Panc1 (cell line): ENCODE data around the gene IL22RA1. TPM values are rescaled to one million over a fixed set of nuclear protein-coding genes. Genes with fewer than 3 reads are reported as not detected.

Experiments used
- ATAC-seq: fragments of 200-7000 bp; cut with Tn5 transposase; 2 replicates; pipeline ENCODE4 v1.9.1; 2020; ENCODE audit warnings: mild to moderate bottlenecking, moderate library complexity
- BruUV-seq: library from RNA; stranded (reverse); fragments of 400-500 nt; replicated peaks from 2 replicates; lab custom pipeline; 2021; lab: Mats Ljungman, UMichigan
- CTCF ChIA-PET: fragments of 300-600 bp; sonication (Branson Sonifier 250); formaldehyde crosslinking; loops from one replicate; lab custom pipeline; 2022; ENCODE audit warnings: antibody characterized with exemption; lab: Charles Lee
- POLR2A ChIA-PET: fragments of 300-600 bp; sonication (Branson Sonifier 250); formaldehyde crosslinking; loops from one replicate; lab custom pipeline; 2022; ENCODE audit warnings: antibody characterized with exemption; lab: Charles Lee
- DNase-seq: peaks from one replicate; pipeline ENCODE4 v3.0.0-alpha.2; 2010; ENCODE audit warnings: low read depth, low spot score
- H3K27ac ChIP-seq: 2 replicates; pipeline ENCODE4 v1.5.1; 2011; ENCODE audit warnings: mild to moderate bottlenecking, low read length, inconsistent platforms
- H3K27me3 ChIP-seq: fragments of 200-500 bp; sonication (Bioruptor generic); 2 replicates; pipeline ENCODE4 v1.6.0; 2014; ENCODE audit warnings: low read length, inconsistent platforms; ENCODE audit not compliant: control insufficient read depth, insufficient read depth
- H3K36me3 ChIP-seq: fragments of 200-500 bp; sonication (Bioruptor generic); 2 replicates; pipeline ENCODE4 v1.5.1; 2014; ENCODE audit warnings: inconsistent platforms, mild to moderate bottlenecking, low read length, moderate library complexity; ENCODE audit not compliant: control insufficient read depth, insufficient read depth
- H3K4me1 ChIP-seq: 2 replicates; pipeline ENCODE4 v1.5.1; 2011; ENCODE audit warnings: inconsistent platforms, mild to moderate bottlenecking, low read length, moderate library complexity; ENCODE audit not compliant: control insufficient read depth, insufficient read depth
- H3K4me3 ChIP-seq, 2 experiments: 2 replicates each; pipeline ENCODE4 v1.5.1; 2011 to 2012; ENCODE audit warnings: low read depth in 2 of 2, low read length in 2 of 2, mild to moderate bottlenecking in 2 of 2, inconsistent platforms in 1 of 2, moderate library complexity in 1 of 2
- H3K9me3 ChIP-seq: fragments of 200-500 bp; sonication (Bioruptor generic); 2 replicates; pipeline ENCODE4 v1.5.1; 2014; ENCODE audit warnings: low read depth, mild to moderate bottlenecking, inconsistent platforms, low read length, moderate library complexity; ENCODE audit not compliant: control insufficient read depth, insufficient read depth
- CTCF ChIP-seq: fragments of 450-650 bp; IDR thresholded peaks from 2 replicates; pipeline ENCODE4 v1.5.1; 2017; ENCODE audit warnings: mild to moderate bottlenecking
- POLR2AphosphoS5 ChIP-seq: IDR thresholded peaks from 2 replicates; pipeline ENCODE4 v1.6.1; 2012; ENCODE audit warnings: mild to moderate bottlenecking, low read depth, low read length, moderate library complexity
- REST ChIP-seq, 2 experiments: IDR thresholded peaks; 2 replicates each; pipeline ENCODE4 v1.6.1; 2011 to 2012; ENCODE audit warnings: low read depth in 2 of 2, control low read depth in 1 of 2, low read length in 1 of 2, mild to moderate bottlenecking in 1 of 2, moderate library complexity in 1 of 2; ENCODE audit not compliant: insufficient read depth in 1 of 2
- SIN3A ChIP-seq: IDR thresholded peaks from 2 replicates; pipeline ENCODE4 v1.6.1; 2012; ENCODE audit warnings: low read depth, mild to moderate bottlenecking, low read length, moderate library complexity, borderline replicate concordance; ENCODE audit not compliant: insufficient read depth
- TCF7L2 ChIP-seq: IDR thresholded peaks from 2 replicates; pipeline ENCODE4 v1.6.1; 2011; ENCODE audit warnings: mild to moderate bottlenecking, low read depth, low read length, inconsistent platforms
- in situ Hi-C: cut with HindIII; loops from 2 replicates; pipeline ENCODE4 v1.10.0; 2016; ENCODE audit warnings: low sequenced_read_pairs, low pct_unique_long_range_greater_than_20kb
- intact Hi-C: fragments of 100-400 bp; cut with micrococcal nuclease; formaldehyde crosslinking; loops from one replicate; pipeline ENCODE4 v1.10.0; 2022; ENCODE audit not compliant: unreplicated experiment
- total RNA-seq: library from RNA; stranded (reverse); gene quantifications from one replicate; pipeline ENCODE4 v1.2.1, GENCODE V29; 2021; ENCODE audit not compliant: unreplicated experiment

Gene IL22RA1
- total RNA-seq, 1 experiment from 2014 or later, result 1.1 TPM

GRCh38 chr1:24109686-24110475, 33.1 kb downstream of the IL22RA1 start:
- no peak for ATAC-seq
- no peaks in the 10 kb centered on the region for H3K27me3 ChIP-seq
- in situ Hi-C loops (no loop called here), intact Hi-C loops (loop anchor here (5.0 kb wide), 1 partner anchor 38 kb away; no protein-coding TSS in a partner anchor)
- no peak overlapping the region for H3K27ac ChIP-seq
- CTCF ChIA-PET, result no interaction called here
- TF ChIP-seq REST (IDR thresholded peaks at IDR 0.05; ENCODE audit: insufficient read depth in 1 of 2, low read depth in 2 of 2, low read length in 1 of 2) (no peak), CTCF (no peak), POLR2AphosphoS5 (no peak), TCF7L2 (no peak), SIN3A (no peak)
- peaks cover 28% of the 10 kb centered on the region for H3K4me1 ChIP-seq
- DNase-seq, result no peak
- no peaks in the 10 kb centered on the region for H3K9me3 ChIP-seq
- no peaks in the 10 kb centered on the region; the same call in 1 of the 2 replicates for H3K36me3 ChIP-seq
- BruUV-seq, result no TSS peak
- H3K4me3 ChIP-seq, result no peak overlapping the region
- POLR2A ChIA-PET, result no interaction called here

GRCh38 chr1:24109166-24109483, 33.8 kb downstream of the IL22RA1 start:
- Histone ChIP-seq H3K36me3 (no peaks in the 10 kb centered on the region; the same call in 1 of the 2 replicates), H3K4me1 (peaks cover 28% of the 10 kb centered on the region), H3K4me3 (no peak overlapping the region), H3K9me3 (no peaks in the 10 kb centered on the region), H3K27ac (no peak overlapping the region), H3K27me3 (no peaks in the 10 kb centered on the region)
- DNase-seq (no peak), ATAC-seq (no peak)
- BruUV-seq, result no TSS peak
- in situ Hi-C loops (no loop called here), intact Hi-C loops (no loop called here)
- TF ChIP-seq REST (IDR thresholded peaks at IDR 0.05; ENCODE audit: insufficient read depth in 1 of 2, low read depth in 2 of 2, low read length in 1 of 2), result no peak
- TF ChIP-seq TCF7L2, result no peak
- no peak for TF ChIP-seq POLR2AphosphoS5
- no peak for TF ChIP-seq CTCF
- no peak for TF ChIP-seq SIN3A
- CTCF ChIA-PET, result no interaction called here
- POLR2A ChIA-PET, result no interaction called here
